NCI-H510A treated with DMSO at 0.1 percent for 48 hours (cell line): ENCODE data around the gene FHDC1.

ENCODE experiments used
- DNase-seq: peaks from one replicate; lab custom pipeline; 2025; lab: John Stamatoyannopoulos, UW

FHDC1 gene

DNA sequence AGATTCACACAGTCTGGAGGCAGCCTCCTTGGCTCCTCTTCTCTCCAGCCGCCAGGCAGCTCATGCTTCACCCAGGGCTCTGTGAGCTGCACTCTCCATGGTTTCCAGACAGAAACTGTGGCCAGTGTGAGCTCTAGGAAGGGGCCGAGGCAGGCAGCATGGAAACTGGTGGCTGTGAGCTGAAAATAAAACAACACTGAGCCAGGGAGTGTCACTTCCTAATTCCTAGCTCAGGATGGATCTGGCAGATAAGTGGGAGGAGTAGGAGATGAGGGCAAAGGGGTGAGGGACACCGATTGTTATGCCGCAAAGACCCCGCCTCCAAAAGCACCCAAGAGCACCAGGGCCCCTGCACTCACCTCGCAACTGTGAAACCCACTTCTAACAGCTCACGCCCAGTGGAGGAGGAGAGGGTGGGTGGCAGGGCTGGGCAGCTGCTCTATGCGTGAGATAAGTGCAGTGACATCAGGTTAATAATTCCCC lies 69.8 kb downstream of the FHDC1 start:
- no peak for DNase-seq

DNA sequence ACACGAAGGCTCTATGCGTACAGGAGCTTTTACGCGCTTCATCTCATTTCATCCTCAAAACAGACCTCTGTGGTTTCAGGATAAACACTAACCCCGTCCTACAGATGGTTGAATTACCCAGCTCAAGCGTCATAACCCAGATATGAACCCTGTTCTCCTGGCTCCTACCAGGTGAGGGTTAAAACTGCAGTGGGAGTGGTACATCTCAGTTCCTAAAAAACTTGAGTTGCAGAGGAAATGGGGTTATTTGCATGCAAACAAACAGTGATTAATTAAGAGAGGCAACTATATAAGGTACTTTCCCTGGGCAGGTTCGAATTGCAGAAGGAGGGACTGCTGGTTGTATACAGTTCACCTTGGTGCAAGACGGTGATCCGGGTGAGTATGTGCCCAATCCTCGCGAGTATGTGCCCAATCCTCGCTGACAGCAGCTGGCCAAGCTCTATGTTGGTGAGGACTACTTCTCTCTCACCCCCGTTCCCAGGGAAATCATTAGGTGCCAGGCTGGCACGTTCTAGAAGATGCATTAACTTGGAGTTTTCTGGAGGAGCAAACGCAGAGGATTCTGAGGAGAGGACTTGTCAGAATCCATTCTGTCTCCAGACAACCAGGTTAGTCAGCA lies 72.6 kb downstream of the FHDC1 start:
- DNase-seq, result no peak

DNA sequence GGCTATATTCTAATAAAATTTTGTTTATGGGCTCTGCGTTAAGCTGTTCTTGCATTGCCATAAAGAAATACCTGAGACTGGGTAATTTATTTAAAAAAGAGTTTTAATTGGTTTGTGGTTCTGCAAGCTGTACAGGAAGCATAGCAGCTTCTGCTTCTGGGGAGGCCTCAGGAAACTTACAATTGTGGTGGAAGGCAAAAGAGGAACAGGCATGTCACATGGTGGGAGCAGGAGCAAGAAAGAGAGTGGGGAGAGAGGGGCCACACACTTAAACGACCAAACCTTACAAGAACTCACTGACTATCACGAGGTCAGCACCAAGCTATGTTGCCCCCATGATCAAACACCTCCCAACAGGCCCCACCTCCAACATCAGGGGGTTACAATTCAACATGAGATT lies 74.0 kb downstream of the FHDC1 start:
- DNase-seq, result no peak

- DNase-seq, result no peak
Observed at GRCh38 chr4:153013202-153013977, 77.3 kb downstream of the FHDC1 start.

DNA sequence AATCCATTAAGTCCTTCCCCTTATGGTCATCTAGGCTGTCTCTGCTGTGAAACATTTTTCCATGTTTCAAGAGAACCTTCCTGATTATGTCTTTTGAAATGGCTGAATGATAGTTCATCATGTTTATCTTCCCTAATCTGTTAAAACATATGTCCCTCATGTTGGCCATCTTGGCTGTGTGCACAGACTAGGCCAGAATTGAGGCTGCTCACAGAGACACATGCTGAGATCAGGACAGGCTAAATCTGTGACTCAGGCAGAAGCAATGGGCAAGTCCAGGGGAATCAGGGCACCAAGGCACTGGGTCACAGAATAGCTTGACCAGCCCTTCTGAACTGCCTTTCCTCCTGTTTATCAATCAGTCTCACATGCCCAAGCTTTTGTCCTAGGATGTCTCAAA lies 78.3 kb downstream of the FHDC1 start:
- DNase-seq, result no peak

GRCh38 chr4:153016592-153016991 lies 80.5 kb downstream of the FHDC1 start:
- no peak for DNase-seq

DNA sequence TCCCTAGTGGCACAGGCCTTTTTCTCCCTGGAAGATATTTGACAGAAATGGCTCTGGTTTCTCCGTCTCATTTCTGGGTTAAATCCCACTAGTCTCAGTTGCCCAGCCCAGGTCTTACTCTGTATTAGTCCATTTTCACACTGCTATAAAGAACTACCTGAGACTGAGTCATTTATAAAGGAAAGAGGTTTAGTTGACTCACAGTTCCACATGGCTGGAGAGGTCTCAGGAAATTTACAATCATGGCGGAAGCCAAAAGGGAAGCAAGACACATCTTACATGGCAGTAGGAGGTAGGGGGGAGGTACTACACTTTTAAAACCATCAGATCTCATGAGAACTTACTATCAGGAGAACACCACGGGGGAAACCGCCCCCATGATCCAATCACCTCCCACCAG lies 81.9 kb downstream of the FHDC1 start:
- DNase-seq, result no peak

- DNase-seq, result no peak
Observed at GRCh38 chr4:153018684-153019083, 82.6 kb downstream of the FHDC1 start.

- no peak for DNase-seq
Observed at GRCh38 chr4:153019906-153020305, 83.8 kb downstream of the FHDC1 start.

DNA sequence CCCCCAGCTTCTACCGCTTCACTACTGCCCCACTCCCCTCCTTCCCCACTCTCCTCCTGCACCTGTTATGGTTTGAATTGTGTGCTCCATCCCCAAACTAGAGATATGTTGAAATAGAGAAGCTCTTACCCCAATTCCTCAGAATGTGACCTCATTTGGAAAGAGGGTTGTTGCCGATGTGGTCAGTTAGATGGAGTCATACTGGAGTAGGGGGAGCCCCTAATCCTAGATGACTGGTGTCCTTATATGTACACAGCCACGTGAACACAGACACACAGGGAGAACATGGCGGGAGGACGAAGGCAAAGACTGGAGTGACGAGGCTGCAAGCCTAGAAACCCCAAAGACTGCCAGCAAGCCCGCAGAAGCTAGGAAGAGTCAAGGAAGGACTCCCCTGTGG lies 84.3 kb downstream of the FHDC1 start:
- DNase-seq, result no peak

- no peak for DNase-seq
Observed at GRCh38 chr4:153021276-153021675, 85.2 kb downstream of the FHDC1 start.

DNA sequence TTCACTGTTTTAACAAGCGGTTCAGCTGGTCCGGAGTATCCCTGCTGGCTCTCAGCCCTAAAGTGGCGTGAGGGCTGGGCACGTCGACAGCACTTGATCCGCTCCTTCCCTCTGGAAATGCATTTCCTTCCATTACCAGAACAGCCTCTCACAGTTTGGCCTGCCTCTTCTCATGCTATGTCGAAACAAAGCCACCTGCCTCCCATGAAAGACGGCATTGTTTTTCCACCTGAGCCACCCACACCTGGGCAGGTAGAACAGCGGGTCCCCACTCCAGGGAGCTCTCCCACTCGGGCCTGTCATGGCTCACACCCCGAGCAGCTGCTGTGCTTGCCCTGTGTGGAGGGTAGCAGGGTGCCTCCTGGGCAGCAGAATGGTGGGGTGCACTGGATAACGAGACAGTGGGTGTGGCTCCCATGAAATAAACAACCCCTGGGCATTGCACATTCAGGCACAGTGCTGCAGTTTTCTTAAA lies 86.2 kb downstream of the FHDC1 start:
- DNase-seq, result peak; percentile 58

DNA sequence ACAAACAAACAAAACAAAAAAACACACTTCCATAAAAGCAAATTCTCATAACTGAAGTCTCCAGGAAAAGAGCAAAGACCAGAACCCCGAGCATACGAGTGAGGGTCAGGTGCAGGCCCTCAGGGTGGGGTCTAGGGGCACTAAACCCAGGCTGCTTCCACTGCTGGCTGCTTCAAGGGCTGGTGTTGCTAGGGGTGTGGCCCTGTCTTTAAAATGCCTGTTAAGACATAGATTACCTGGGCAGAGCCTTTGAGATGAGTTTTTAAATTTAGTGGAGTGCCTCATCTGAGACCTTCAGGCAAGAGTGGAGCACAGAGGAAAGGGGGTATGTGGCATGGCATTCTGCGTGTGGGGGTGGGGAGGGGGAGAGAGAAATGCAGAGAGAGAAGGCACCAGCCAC lies 87.0 kb downstream of the FHDC1 start:
- no peak for DNase-seq

GRCh38 chr4:153023692-153024394 lies 87.7 kb downstream of the FHDC1 start:
- peak; percentile 62 for DNase-seq

DNA sequence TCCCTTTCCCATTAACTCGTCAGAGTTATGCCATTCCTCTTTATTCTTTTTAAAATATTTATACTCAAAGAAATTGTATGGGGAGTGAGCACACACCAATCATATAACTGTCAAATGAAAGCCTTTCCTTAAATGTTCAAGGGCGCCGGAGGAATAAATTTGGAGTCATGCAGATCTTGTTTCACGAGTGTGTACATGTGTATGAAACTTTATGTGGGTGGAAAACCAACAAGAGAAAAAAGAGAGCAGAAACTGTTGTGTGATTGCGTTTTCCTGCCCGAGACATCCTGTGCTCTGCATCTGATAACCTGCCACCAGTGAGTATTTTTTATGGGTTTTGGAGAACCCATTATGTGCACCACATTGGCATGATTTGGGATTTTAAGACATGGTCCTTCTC lies 88.3 kb downstream of the FHDC1 start:
- no peak for DNase-seq

DNA sequence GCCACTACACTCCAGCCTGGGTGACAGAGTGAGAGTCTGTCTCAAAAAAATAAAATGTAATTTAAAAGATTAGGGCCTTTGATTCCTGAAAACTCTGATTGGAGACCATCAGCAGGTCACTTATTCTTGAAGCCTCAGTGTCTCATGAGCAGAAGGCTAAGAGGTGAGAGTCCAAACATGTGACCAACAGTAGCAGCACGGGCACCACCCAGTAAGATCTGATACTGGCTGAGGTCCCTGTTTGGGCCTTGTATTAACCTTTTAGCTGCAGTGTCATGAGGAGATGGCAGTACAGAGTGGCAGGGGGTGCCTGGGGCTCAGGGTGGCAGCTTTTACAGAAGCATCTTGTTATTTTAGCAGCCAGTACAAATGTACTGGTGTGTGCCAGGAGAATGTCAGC lies 89.3 kb downstream of the FHDC1 start:
- peak; percentile 67 for DNase-seq

DNA sequence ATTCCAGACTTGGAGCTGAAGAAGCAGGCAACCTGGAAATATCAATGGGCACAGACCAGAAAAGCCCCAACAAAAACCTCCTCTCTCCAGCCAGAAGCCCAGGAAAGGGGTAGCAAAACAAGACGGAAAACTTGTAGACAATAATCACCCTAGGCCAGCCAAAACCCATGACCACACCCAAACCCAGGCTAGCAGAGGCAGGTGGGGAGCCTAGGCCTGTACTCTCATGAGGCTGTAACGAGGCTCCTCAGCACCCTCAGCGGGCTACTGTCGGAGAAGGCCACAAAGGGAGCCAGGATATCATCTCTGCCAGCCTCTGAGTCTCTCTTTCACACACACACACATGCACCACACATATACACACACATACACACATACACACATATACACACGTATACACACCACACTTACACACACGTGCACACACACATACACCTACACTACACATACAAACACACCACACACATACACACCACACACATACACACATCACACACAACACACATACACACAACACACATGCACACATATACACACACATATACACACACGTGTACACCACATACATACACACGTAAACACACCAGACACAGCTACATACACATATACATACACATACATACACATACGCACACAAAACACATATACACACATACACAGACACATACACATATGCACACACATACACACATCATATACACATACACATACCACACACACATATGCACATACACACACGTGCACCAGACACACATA lies 90.6 kb downstream of the FHDC1 start:
- no peak for DNase-seq

GRCh38 chr4:153027866-153028265 lies 91.7 kb downstream of the FHDC1 start:
- no peak for DNase-seq

- no peak for DNase-seq
Observed at GRCh38 chr4:153028535-153028934, 92.4 kb downstream of the FHDC1 start.
